NCI-H146 treated with DMSO at 0.1 percent for 48 hours (cell line): ENCODE results near the gene UCN.
A peak's percentile ranks its signal among the peaks of the same experiment; 100 is the strongest.
"Not testable (repeated sequence)": the region's sequence is repeated elsewhere in the genome, so short reads cannot be mapped to it uniquely, and the experiment has no call there.

Experiments used
- DNase-seq: peaks from one replicate; lab custom pipeline; 2025; ENCODE audit not compliant: unreplicated experiment; lab: John Stamatoyannopoulos, UW

UCN gene

GRCh38 chr2:27308359-27308881 is at the start of gene UCN:
TSS of gene UCN (minus strand) at chr2:27308445. CDS start at chr2:27307895, 550 bp downstream.
- no peak for DNase-seq

DNA sequence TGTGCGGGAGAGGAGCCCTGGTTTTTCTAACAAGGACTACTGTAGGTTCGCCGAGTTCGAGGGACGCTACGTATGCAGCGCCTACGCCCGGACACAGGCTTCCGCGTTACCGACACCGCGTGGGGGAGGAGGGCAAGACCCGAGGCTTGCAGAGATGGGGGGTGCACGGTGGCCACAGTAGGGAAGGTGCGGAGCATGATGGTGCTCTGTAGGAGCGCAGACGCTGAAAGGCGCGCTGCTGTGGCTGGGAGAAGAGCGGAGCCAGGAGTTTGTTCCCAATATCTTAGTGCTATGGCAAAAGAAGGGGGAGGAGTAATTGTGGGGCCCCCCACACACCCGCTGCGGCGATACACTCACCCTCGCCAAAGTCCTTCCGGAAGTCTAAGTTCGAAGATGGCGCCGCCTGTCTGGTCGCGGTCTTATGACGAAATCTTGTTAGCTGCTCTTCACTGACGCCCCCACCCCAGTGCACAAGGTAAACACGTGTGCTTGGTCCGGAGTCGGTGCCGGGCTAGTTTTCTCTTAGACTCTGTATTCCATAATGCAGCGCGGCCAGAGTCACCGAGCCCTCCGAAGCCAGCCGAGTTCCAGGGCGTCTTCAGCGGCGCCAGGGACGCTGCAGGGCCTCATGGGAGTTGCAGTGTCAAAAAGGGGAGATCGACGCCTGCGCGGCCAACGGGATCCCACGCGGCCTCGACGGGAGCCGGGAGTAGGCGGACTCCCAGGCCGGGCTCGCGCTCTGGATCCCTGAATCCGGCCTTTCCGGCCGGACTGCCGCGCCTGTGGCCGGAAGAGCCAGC is 48.3 kb upstream of the UCN start, which contains the start of gene GTF3C2:
GTF3C2 (minus strand) TSS at position 383 of the 800 bp plus-strand sequence. CDS start 13,210 bp downstream, outside the sequence.
- DNase-seq, result peak; percentile 92

DNA sequence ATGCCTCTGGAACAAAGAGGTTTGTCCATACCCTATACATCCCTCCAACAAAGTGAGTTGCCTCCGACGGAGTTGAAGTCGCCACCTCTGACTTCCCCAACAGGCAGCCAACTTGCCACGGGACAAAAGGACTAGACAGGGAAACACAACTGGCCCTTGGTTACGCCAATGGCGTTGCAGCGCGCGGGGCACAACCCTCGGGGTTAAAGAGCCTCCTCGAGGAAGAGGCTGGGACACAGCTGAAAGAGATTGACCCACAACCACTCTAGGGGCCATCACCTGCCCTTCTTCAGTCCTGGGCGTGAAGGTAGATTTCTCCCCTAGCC is 47.8 kb upstream of the UCN start:
- DNase-seq, result peak; percentile 36

DNA sequence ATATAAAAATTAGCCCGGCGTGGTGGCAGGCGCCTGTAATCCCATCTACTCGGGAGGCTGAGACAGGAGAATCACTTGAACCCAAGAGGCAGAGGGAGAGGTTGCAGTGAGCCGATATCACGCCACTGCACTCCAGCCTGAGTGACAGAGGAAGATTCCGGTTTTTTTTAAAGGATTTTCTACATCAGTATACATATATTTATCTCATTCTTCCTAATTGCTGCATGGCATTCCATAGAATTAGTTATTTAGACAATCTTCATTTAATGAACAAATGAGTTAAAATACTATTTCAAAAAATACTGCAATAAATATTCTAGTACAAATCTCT is 46.3 kb upstream of the UCN start:
- DNase-seq, result no peak

DNA sequence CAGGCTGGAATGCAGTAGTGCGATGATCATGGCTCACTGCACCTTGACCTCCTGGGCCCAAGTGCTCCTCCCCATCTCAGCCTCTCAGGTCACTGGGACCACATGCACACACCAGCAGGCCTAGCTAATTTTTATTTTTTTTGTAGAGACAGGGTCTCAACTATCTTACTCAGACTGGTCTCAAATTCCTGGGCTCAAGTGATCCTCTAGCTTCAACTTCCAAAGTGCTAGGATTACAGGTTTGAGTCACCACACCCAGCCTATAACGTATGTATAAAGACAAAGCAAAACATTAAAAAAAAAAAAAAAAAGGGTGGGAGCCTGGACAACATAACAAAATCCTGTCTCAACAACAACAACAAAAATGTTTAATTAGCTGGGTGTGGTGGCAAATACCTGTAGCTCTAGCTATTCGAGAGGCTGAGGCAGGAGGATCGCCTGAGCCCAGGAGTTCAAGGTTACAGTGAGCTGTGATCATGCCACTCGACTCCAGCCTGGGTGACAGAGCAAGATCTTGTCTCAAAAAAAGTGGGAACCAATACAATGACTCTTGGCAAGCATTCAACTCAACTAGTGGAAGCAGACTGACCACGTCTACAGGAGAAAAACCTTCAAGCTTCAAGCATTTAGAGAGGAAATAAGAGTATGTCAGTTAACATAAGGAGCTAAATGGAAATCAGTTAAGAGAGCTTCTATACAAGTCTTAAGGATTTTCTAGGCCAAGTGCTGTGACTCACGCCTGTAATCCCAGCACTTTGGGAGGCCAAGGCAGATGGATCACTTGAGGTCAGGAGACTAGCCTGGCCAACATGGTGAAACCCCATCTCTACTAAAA is 45.7 kb upstream of the UCN start:
- no peak for DNase-seq

DNA sequence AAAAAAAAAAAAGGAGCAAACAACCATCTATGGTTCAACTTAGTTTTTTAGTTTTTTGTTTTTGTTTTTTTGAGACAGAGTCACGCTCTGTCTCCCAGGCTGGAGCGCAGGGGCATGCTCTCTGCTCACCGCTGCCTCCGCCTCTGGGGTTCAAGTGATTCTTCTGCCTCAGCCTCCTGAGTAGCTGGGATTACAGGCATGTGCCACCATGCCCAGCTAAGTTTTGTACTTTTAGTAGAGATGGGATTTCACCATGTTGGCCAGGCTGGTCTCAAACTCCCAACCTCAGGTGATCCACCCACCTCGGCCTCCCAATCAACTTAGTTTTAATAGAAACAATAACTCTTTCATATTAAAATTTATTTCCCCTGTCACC is 45.1 kb upstream of the UCN start:
- DNase-seq, result not testable (repeated sequence)

DNA sequence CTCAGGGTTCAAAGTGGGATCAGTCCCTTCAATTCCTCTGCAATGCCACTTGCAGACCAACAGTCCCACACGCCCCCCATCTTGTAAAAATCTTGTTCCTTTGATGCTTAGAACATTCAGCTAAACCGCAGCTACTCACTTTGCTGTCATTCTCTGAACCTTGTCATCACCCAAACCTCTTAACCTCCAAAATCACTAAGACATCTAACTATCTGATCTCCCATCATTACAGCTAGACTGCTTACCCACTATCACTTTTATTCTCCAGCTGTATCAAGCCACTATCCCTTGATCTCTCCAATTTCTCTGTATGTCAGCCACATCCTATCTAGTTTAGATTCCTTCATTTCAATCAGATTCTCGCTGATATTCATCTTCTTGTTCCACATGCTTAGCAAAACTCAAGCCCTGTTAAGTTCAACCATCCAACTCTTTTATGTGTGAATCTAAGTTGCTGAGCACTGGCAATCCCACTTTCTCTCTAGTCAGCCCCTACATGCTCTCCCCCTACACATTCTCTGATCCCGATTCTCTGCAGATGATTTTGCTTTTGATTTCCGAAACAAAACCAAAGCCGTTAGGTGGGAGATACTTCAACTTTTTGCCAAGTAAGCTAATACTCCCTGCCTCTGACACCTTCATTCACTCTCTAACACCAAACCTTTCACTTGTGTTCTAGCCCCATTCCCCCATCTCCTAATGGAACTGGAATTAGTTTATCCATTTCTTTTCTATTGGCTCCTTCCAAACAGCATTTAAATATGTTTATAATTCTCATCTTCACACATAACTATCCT is 43.8 kb upstream of the UCN start:
- no peak for DNase-seq

- DNase-seq, result no peak
These were observed 42.0 kb upstream of the UCN start for GRCh38 chr2:27350106-27350693.

DNA sequence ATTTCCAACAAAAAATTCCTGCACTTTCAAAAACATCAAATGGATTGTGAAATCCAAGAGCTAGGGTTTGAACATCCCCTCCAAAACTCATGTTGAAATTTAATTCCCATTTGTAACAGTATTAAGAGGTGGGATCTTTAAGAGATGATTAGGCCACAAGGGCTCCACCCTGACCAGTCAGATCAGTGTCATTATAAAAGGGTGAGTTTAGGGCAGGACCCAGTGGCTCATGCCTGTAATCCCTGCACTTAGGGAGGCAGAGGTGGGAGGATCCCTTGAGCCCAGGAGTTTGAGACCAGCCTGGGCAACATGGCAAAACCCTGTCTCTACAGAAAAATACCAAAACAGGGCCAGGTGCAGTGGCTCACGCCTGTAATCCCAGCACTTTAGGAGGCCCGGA is 39.4 kb upstream of the UCN start:
- no peak for DNase-seq

GRCh38 chr2:27336173-27336572 is 27.9 kb upstream of the UCN start:
- no peak for DNase-seq

DNA sequence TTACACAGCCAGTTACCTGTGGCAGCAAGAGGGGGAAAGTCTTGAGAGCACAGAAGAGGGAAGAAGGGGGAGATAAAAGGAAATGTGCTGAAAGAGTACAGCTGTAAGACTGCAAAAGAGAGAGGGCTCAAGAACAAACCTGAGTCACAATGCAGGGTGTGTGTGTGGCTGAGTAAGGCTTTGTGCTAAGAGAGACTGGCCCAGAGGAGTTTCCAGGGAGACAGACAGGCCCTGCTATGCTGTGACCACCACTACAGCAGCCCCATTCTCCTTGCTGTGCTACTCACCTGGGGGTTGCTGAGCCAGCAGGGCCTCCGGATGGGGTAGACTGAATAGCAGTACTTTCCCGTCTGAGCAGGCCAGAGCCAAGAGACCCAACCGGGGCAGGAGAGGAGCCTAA is 27.1 kb upstream of the UCN start:
- no peak for DNase-seq

DNA sequence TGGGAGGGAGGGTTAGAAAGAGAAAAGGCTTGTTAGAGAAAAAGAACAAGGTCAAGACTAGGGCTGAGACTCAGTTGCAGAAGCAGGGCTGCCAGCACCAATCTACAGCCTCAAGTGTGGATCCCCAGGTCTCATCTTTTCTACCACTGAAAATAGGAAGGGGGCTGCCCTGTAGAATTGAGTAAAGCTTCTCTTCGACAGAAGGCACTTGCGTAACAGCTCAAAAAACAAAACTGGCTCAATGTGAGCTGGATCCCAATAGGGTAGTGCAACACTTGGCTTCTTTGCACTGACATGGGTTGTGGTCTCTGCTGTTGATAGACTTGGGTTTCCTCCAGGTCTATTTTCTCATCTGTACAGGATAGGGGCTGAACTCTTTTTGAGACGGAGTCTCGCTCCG is 16.5 kb upstream of the UCN start:
- no peak for DNase-seq

DNA sequence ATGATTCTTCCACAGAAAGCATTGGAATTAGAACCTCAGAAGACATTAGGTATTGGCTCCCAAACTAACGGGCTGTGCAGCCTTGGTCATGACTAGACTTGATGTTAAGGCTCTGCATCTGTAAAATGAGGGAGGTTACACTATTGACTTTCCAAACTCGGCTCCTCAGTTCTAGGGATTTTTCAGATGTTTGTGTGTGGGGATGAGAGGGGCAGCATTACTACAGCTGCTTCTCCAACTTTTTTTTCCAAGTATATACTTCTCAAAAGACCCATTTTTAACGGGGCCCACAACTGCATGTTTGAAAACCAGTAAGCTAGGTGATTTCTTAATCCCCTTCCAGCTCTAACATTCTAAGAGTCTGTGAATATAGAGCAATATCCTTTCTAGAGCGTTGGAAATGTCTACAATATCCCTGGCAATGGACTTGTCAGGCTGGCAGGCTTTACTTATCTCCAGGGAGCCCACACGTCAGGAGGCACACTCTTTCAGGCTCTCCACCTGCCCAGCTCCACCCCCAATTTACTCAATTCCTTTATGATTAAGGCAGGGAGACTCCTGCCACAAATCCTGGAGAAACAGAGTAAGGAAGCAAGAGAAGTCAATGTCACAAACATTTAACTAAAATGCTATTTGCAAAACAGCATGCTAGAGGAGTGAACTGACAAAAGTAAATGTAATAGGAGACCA is 15.5 kb upstream of the UCN start:
- DNase-seq, result no peak

- DNase-seq, result peak; percentile 74
These were observed 14.7 kb upstream of the UCN start, which contains the start of gene MPV17 for GRCh38 chr2:27322766-27323595. TSS of gene MPV17 (minus strand) at chr2:27323097. CDS start at chr2:27322517, 580 bp downstream.

DNA sequence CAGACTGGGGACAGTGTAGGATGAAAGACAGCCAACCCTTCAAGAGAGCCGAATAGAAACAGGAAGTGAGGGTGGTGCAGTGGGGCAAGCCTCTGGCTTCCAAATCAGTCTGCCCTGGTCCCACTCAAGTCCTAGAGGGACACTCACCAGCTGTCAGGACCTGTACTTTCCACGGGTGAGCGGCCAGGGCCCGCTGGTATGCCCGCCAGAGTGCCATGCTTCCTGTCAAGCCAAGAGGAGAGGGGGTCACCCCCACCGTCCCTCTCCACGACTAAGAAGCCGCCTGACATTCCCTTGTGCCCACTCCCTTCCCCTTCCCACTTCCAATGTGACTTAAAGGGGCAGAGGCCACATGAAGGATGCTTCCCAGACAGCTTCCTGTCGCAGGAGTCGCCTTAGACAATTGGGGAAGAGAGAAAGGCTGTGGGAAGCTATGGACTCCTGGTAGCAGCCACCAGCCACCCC is 14.1 kb upstream of the UCN start:
- no peak for DNase-seq

- no peak for DNase-seq
These were observed 12.8 kb upstream of the UCN start for GRCh38 chr2:27320958-27321543.

- not testable (repeated sequence) for DNase-seq
These were observed 11.6 kb upstream of the UCN start for GRCh38 chr2:27319839-27320238.

DNA sequence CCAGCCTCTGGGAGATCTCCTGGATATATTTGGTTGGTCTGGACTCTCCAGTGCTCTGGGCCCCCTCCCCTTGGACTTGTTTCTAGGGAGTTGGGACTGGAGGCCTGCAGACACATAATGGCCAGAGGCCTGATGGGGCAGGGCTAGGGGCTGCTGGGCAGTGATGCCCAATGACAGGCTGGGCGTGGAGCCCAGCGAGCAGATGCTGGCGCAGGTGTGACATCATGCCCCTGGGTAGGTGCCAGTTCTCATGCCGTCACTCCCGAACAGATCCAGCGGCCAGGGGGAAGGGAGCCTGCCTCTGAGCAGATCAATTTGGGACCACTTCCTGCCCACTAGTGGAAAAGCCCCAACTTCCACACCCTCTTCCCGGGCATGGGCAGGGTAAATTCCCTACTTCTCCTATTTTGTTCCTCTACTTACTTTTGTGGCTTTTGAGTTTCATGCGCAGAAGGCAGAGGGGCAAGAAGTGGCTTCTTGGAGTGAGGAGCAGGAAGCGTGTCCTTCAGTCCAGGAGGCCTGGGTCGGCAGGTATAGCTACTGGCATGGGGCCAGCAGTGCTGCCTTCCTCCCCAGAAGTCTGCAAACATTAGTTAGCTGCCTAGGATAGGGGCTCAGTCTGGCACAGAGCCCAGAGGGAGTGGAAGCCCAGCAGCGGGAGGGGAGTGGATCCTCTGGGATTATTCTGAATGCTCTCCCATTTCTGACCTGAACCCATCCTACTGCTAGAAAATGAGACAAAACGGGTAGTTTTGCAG is 8.6 kb upstream of the UCN start:
- DNase-seq, result no peak
